ENCODE data around the gene USP40. TPM values are rescaled to one million over a fixed set of nuclear protein-coding genes. Genes with fewer than 3 reads are reported as not detected.

USP40 gene
- total and polyA plus RNA-seq, 2 experiments from 2014 or later: 5.7 to 11.7 TPM

DNA sequence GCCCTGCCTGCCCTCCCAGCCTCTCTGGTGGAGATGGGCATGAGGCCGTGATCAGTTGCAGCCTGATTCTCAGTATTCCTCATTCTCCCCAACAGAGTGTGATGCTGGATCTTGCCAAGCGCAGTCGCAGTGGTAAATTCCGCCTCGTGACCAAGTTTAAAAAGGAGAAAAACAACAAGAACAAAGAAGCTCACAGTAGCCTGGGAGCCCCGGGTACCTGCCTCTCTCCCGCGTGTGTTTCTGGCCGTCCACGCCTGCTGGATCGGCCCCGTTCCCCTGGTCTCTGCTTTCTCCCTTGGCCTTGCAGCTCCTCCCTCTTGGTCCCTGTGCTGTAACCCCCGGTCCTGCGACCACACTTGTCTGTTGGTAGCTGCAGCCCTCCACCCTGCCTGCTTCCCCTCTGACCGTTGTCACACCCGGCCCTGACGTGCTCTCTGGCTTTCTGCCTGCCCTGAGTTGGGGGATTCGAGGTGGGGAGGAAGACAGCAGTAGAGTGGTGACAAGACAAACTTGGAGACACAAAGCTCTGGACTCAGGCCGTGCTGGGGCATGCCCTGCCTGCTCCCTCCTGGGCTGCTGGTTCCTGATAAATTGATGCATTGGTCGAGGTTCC, 99.5 kb downstream of the USP40 start:
- H3K4me1 ChIP-seq (ENCODE audit: insufficient read depth): no peaks in the 10 kb centered on the region
- no peaks in the 10 kb centered on the region for H3K9me2 ChIP-seq (ENCODE audit: insufficient read depth)
- H4K20me1 ChIP-seq (replicated peaks; ENCODE audit: insufficient read depth): no peaks in the 10 kb centered on the region
- Mint-ChIP-seq H3K27ac (no peak overlapping the region), H3K4me3 (no peak overlapping the region), H3K36me3 (ENCODE audit: low read depth) (peaks cover 49% of the 10 kb centered on the region), H3K9me3 (peaks cover 2% of the 10 kb centered on the region; the same call in 1 of the 3 replicates), H3K27me3 (ENCODE audit: insufficient read depth, low read depth, poor library complexity) (peaks cover 7% of the 10 kb centered on the region), H3K4me1 (no peaks in the 10 kb centered on the region; the same call in 2 of the 3 replicates)
- no peaks in the 10 kb centered on the region for H3F3A ChIP-seq (replicated peaks; ENCODE audit: low read depth)
- no peak overlapping the region for H2AFZ ChIP-seq
- H3K36me3 ChIP-seq (ENCODE audit: insufficient read depth): 0 out of 2 replicates have a peak, but pooled peaks cover 3% of the 10 kb centered on the region
- no peak overlapping the region for H3K27ac ChIP-seq (ENCODE audit: low read depth)
- no peak for ATAC-seq
- DNase-seq (ENCODE audit: low spot score): no peak
- H3K27me3 ChIP-seq (ENCODE audit: insufficient read depth): no peaks in the 10 kb centered on the region
- TF ChIP-seq, protein P1, sequence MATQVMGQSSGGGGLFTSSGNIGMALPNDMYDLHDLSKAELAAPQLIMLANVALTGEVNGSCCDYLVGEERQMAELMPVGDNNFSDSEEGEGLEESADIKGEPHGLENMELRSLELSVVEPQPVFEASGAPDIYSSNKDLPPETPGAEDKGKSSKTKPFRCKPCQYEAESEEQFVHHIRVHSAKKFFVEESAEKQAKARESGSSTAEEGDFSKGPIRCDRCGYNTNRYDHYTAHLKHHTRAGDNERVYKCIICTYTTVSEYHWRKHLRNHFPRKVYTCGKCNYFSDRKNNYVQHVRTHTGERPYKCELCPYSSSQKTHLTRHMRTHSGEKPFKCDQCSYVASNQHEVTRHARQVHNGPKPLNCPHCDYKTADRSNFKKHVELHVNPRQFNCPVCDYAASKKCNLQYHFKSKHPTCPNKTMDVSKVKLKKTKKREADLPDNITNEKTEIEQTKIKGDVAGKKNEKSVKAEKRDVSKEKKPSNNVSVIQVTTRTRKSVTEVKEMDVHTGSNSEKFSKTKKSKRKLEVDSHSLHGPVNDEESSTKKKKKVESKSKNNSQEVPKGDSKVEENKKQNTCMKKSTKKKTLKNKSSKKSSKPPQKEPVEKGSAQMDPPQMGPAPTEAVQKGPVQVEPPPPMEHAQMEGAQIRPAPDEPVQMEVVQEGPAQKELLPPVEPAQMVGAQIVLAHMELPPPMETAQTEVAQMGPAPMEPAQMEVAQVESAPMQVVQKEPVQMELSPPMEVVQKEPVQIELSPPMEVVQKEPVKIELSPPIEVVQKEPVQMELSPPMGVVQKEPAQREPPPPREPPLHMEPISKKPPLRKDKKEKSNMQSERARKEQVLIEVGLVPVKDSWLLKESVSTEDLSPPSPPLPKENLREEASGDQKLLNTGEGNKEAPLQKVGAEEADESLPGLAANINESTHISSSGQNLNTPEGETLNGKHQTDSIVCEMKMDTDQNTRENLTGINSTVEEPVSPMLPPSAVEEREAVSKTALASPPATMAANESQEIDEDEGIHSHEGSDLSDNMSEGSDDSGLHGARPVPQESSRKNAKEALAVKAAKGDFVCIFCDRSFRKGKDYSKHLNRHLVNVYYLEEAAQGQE (IDR thresholded peaks at IDR 0.05; ENCODE audit: unreplicated experiment): no peak
- TF ChIP-seq, protein P2, sequence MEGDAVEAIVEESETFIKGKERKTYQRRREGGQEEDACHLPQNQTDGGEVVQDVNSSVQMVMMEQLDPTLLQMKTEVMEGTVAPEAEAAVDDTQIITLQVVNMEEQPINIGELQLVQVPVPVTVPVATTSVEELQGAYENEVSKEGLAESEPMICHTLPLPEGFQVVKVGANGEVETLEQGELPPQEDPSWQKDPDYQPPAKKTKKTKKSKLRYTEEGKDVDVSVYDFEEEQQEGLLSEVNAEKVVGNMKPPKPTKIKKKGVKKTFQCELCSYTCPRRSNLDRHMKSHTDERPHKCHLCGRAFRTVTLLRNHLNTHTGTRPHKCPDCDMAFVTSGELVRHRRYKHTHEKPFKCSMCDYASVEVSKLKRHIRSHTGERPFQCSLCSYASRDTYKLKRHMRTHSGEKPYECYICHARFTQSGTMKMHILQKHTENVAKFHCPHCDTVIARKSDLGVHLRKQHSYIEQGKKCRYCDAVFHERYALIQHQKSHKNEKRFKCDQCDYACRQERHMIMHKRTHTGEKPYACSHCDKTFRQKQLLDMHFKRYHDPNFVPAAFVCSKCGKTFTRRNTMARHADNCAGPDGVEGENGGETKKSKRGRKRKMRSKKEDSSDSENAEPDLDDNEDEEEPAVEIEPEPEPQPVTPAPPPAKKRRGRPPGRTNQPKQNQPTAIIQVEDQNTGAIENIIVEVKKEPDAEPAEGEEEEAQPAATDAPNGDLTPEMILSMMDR (conservative IDR thresholded peaks at IDR 0.05; ENCODE audit: low read depth in 2 of 2): no peak
- no peak for TF ChIP-seq ZNF331 (CRISPR knock-in tag; IDR thresholded peaks at IDR 0.05; ENCODE audit: low read depth)
- no peak for TF ChIP-seq POLR2AphosphoS5 (IDR thresholded peaks at IDR 0.05; ENCODE audit: low read depth)
- TF ChIP-seq NANOG (IDR thresholded peaks at IDR 0.05; ENCODE audit: borderline replicate concordance): no peak
- no peak for TF ChIP-seq STAT1 (IDR thresholded peaks at IDR 0.05; ENCODE audit: unreplicated experiment)
- no peaks in the 10 kb centered on the region for H3K79me2 ChIP-seq (replicated peaks; ENCODE audit: insufficient read depth)
- no peak overlapping the region for H3K4me3 ChIP-seq
- H3K4me2 ChIP-seq: no peak overlapping the region

DNA sequence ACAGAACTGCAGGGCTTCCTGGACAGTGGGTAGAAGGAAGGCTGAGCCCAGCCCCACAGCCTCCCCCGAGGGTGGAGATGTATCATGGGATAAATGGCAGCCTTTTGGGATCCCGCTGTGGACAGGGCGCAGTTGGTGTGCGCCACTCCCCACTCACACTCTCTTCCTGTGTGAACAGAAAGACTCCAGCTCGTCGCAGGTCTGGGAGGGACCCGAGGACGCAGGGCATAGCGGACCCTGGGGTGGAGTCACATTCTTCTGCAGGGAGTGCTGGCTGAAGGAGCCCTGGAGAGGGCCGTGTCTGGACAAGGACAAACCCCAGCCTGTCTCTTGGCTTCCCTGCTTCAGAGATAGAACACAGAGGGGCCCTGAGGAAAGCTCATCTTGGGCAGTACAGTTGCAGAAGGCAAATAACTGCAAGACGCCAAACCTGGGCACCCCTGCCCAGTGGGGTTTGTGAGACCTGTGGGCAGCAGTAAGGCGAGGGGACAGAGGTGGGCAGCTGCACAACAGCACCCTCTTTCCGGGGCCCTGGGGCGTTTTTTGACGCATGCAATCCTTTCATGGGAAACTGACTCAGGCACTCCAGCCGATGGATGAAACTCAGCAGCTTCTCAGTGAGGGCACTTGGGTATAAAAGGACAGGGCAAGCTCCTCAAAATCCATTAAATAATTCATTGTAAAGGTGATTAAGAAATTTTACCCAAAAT, 101.9 kb downstream of the USP40 start:
- Histone ChIP-seq H3K4me2 (no peak overlapping the region), H3K27me3 (ENCODE audit: insufficient read depth) (no peaks in the 10 kb centered on the region), H3K9me2 (ENCODE audit: insufficient read depth) (no peaks in the 10 kb centered on the region), H3K36me3 (ENCODE audit: insufficient read depth) (0 out of 2 replicates have a peak, but pooled peaks cover 3% of the 10 kb centered on the region), H3K4me3 (no peak overlapping the region), H3K4me1 (ENCODE audit: insufficient read depth) (no peaks in the 10 kb centered on the region), H3K79me2 (replicated peaks; ENCODE audit: insufficient read depth) (no peaks in the 10 kb centered on the region), H3F3A (replicated peaks; ENCODE audit: low read depth) (no peaks in the 10 kb centered on the region), H3K27ac (ENCODE audit: low read depth) (no peak overlapping the region), H2AFZ (no peak overlapping the region), H4K20me1 (replicated peaks; ENCODE audit: insufficient read depth) (no peaks in the 10 kb centered on the region)
- no peak for DNase-seq (ENCODE audit: low spot score)
- H3K36me3 Mint-ChIP-seq (ENCODE audit: low read depth): peaks cover 43% of the 10 kb centered on the region
- peaks cover 7% of the 10 kb centered on the region for H3K27me3 Mint-ChIP-seq (ENCODE audit: insufficient read depth, low read depth, poor library complexity)
- no peak overlapping the region for H3K4me3 Mint-ChIP-seq
- no peak for ATAC-seq
- peaks cover 2% of the 10 kb centered on the region; the same call in 1 of the 3 replicates for H3K9me3 Mint-ChIP-seq
- no peak overlapping the region; the same call in 1 of the 2 replicates for H3K27ac Mint-ChIP-seq
- no peaks in the 10 kb centered on the region; the same call in 2 of the 3 replicates for H3K4me1 Mint-ChIP-seq
- TF ChIP-seq EZH2phosphoT487 (IDR thresholded peaks at IDR 0.05; ENCODE audit: unreplicated experiment): no peak
- no peak for TF ChIP-seq ZNF114 (CRISPR knock-in tag; IDR thresholded peaks at IDR 0.05)
- TF ChIP-seq JUNB (IDR thresholded peaks at IDR 0.05; ENCODE audit: unreplicated experiment): no peak
- TF ChIP-seq EZH2 (IDR thresholded peaks at IDR 0.05; ENCODE audit: low read depth, unreplicated experiment): no peak
- no peak for TF ChIP-seq NANOG (IDR thresholded peaks at IDR 0.05; ENCODE audit: borderline replicate concordance)
- TF ChIP-seq, protein P1 (IDR thresholded peaks at IDR 0.05; ENCODE audit: unreplicated experiment): no peak
- TF ChIP-seq, protein P2 (conservative IDR thresholded peaks at IDR 0.05; ENCODE audit: low read depth in 2 of 2): no peak
- TF ChIP-seq CREB1 (CRISPR knock-in tag; IDR thresholded peaks at IDR 0.05; ENCODE audit: low read depth): no peak
- TF ChIP-seq POLR2AphosphoS5 (IDR thresholded peaks at IDR 0.05; ENCODE audit: low read depth): no peak

Measured in GM23338 (cell line).